GM12864 (cell line): ENCODE measurements around the gene HBS1L.
"Not testable (repeated sequence)": the region's sequence is repeated elsewhere in the genome, so short reads cannot be mapped to it uniquely, and the experiment has no call there.

Source experiments
- DNase-seq: peaks from one replicate; pipeline ENCODE4 v3.0.0-alpha.2; 2011; ENCODE audit warnings: low read depth
- H3K4me3 ChIP-seq: 2 replicates; pipeline ENCODE4 v1.5.1; 2011; ENCODE audit warnings: mild to moderate bottlenecking, low read depth, low read length, control low read depth
- CTCF ChIP-seq: IDR thresholded peaks from 2 replicates; pipeline ENCODE4 v1.5.1; 2011; ENCODE audit warnings: low read depth, mild to moderate bottlenecking, moderate library complexity, low read length, control low read depth, inconsistent platforms; ENCODE audit errors: missing control alignments

HBS1L gene

GRCh38 chr6:135066397-135066796, 11.8 kb upstream of the HBS1L start:
- no peak for TF ChIP-seq CTCF
- no peak for DNase-seq
- H3K4me3 ChIP-seq = no peak overlapping the region

- DNase-seq = no peak
- no peak for TF ChIP-seq CTCF
- no peak overlapping the region for H3K4me3 ChIP-seq
Observed at GRCh38 chr6:135064586-135064985, 10.0 kb upstream of the HBS1L start.

GRCh38 chr6:135063926-135064325, 9.3 kb upstream of the HBS1L start:
- DNase-seq = no peak
- no peak overlapping the region for H3K4me3 ChIP-seq
- no peak for TF ChIP-seq CTCF

- H3K4me3 ChIP-seq = no peak overlapping the region
- TF ChIP-seq CTCF = no peak
- DNase-seq = no peak
Observed at GRCh38 chr6:135062735-135063134, 8.1 kb upstream of the HBS1L start.

GRCh38 chr6:135060076-135060475, 5.5 kb upstream of the HBS1L start:
- no peak for TF ChIP-seq CTCF
- H3K4me3 ChIP-seq = no peak overlapping the region
- no peak for DNase-seq

- DNase-seq, H3K4me3 ChIP-seq: not testable (repeated sequence)
Observed at GRCh38 chr6:135058299-135058698, 3.7 kb upstream of the HBS1L start.

- DNase-seq = no peak
- no peak overlapping the region for H3K4me3 ChIP-seq
- TF ChIP-seq CTCF = no peak
Observed at GRCh38 chr6:135056632-135057031, 2.0 kb upstream of the HBS1L start.

- peak overlapping the region; percentile 100 for H3K4me3 ChIP-seq
- no peak for DNase-seq
- TF ChIP-seq CTCF = no peak
Observed at GRCh38 chr6:135054226-135054568, 425 bp downstream of the HBS1L start.
